Natural killer cell (primary cell): Measurements from ENCODE around the gene ATF7. TPM values are rescaled to one million over a fixed set of nuclear protein-coding genes. Genes with fewer than 3 reads are reported as not detected.
"Not testable (repeated sequence)": the region's sequence is repeated elsewhere in the genome, so short reads cannot be mapped to it uniquely, and the experiment has no call there.

Source experiments
- ATAC-seq, 3 donors: fragments of 150-1000 bp in 2 of 3; fragments of 200-7000 bp in 1 of 3; cut with Tn5 transposase; 1 replicate in 1 of 3; 2 replicates in 2 of 3; pipeline ENCODE4 v1.10.0; 2021; ENCODE audit warnings: mild to moderate bottlenecking in 2 of 3, moderate library complexity in 2 of 3
- DNase-seq, 2 donors: peaks; one replicate each; pipeline versions ENCODE4 v3.0.0 to v3.0.0-alpha.2; 2013 to 2021; ENCODE audit warnings: mixed read lengths in 1 of 2
- H3K27ac ChIP-seq: one replicate; pipeline ENCODE4 v1.5.1; 2013; ENCODE audit warnings: mild to moderate bottlenecking, low read length
- H3K27me3 ChIP-seq: one replicate; pipeline ENCODE4 v1.6.1; 2013; ENCODE audit warnings: low read length; ENCODE audit not compliant: control insufficient read depth, insufficient read depth
- H3K36me3 ChIP-seq: one replicate; pipeline ENCODE4 v1.6.1; 2013; ENCODE audit warnings: low read length; ENCODE audit not compliant: control insufficient read depth, insufficient read depth
- H3K4me1 ChIP-seq: one replicate; pipeline ENCODE4 v1.6.1; 2013; ENCODE audit warnings: low read length; ENCODE audit not compliant: control insufficient read depth, insufficient read depth
- H3K4me3 ChIP-seq: one replicate; pipeline ENCODE4 v1.5.1; 2013; ENCODE audit warnings: low read length
- H3K9me3 ChIP-seq: one replicate; pipeline ENCODE4 v1.6.1; 2013; ENCODE audit warnings: low read length; ENCODE audit not compliant: control insufficient read depth, insufficient read depth
- H3K27ac Mint-ChIP-seq, 2 donors: one replicate each; pipeline ENCODE4 v1.8.0; 2022; ENCODE audit warnings: mild to moderate bottlenecking in 2 of 2, mixed read lengths in 2 of 2, moderate library complexity in 1 of 2
- H3K27me3 Mint-ChIP-seq, 2 donors: one replicate each; pipeline ENCODE4 v1.8.0; 2022; ENCODE audit warnings: low read depth in 2 of 2, mixed read lengths in 2 of 2
- H3K36me3 Mint-ChIP-seq: one replicate; pipeline ENCODE4 v1.8.0; 2022; ENCODE audit warnings: mixed read lengths
- H3K4me1 Mint-ChIP-seq, 2 donors: one replicate each; pipeline ENCODE4 v1.8.0; 2022; ENCODE audit warnings: mixed read lengths in 2 of 2
- H3K4me3 Mint-ChIP-seq: one replicate; pipeline ENCODE4 v1.8.0; 2022; ENCODE audit warnings: mild to moderate bottlenecking, moderate library complexity, mixed read lengths
- H3K9me3 Mint-ChIP-seq, 2 donors: one replicate each; pipeline ENCODE4 v1.8.0; 2022; ENCODE audit warnings: mixed read lengths in 2 of 2
- WGBS: methylation state at CpG from one replicate; pipeline ENCODE4 v1.1.7; 2013; ENCODE audit warnings: missing lambda C conversion rate; ENCODE audit not compliant: insufficient coverage; 5-methylcytosine and 5-hydroxymethylcytosine counted together
- intact Hi-C: fragments of 100-400 bp; cut with micrococcal nuclease; formaldehyde crosslinking; loops from one replicate; pipeline ENCODE4 v1.14.2; 2022
- total RNA-seq, 4 donors: library from RNA; stranded (reverse); fragments of 120-200 nt in 1 of 4; gene quantifications; one replicate each; pipeline versions ENCODE4 v1.2.3 to v1.2.4, GENCODE V29; 2013 to 2022
- TF ChIP-seq, protein P1 (sequence below): fragments of 200-600 bp; IDR thresholded peaks from one replicate; pipeline ENCODE4 v1.8.0; 2022; ENCODE audit warnings: antibody characterized with exemption

ATF7 gene
- total RNA-seq, 3 donors from 2014 or later (not counting 1 experiment from before 2014, with no cell fraction given), result 32.3 to 42.3 (median 34.9) TPM

DNA sequence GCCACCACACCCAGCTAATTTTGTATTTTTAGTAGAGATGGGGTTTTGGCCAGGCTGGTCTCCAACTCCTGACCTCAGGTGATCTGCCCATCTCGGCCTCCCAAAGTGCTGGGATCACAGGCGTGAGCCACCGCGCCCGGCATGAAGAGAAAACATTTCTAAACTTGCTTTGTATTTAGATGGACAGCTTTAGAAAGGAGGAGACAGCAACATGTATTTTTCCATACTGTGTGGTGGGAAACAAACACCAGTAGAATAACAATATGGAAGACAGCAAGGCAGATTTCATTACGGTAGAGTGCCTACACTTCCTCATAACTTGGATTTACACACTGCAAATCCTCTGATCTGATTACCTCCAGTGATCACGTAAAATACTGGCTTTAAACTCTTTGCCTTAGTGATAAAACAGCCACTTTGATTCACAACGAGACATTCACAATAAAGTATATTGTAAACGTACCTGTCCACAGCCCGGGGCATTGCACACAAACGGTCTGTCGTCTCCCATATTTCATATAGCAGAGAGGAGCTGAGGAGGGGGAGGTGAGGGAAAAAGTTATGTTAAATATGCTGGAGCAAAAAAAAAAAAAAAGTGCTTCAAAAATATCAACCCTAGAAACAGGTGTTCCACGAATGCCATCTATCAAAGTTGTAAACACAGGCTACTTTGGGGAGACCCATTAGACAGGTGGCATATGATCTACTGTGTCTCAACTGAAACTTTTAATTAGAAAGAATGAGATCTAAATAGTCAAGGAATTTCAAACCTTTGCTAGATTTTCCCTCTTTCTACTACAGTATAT, 25.5 kb downstream of the ATF7 start:
- intact Hi-C loops, result no loop called here
- no peaks in the 10 kb centered on the region for H3K4me1 ChIP-seq
- no peaks in the 10 kb centered on the region for H3K27me3 Mint-ChIP-seq
- H3K36me3 Mint-ChIP-seq, result no peaks in the 10 kb centered on the region
- peaks cover 23 to 36% of the 10 kb centered on the region in 2 donors for H3K4me1 Mint-ChIP-seq
- no peaks in the 10 kb centered on the region for H3K9me3 Mint-ChIP-seq
- no peak overlapping the region for H3K27ac ChIP-seq
- no peak for ATAC-seq
- no peak overlapping the region for H3K4me3 Mint-ChIP-seq
- peaks cover 20% of the 10 kb centered on the region for H3K36me3 ChIP-seq
- WGBS, result 97% methylated on average over 10 of the region's 13 CpGs
- TF ChIP-seq, protein P1, sequence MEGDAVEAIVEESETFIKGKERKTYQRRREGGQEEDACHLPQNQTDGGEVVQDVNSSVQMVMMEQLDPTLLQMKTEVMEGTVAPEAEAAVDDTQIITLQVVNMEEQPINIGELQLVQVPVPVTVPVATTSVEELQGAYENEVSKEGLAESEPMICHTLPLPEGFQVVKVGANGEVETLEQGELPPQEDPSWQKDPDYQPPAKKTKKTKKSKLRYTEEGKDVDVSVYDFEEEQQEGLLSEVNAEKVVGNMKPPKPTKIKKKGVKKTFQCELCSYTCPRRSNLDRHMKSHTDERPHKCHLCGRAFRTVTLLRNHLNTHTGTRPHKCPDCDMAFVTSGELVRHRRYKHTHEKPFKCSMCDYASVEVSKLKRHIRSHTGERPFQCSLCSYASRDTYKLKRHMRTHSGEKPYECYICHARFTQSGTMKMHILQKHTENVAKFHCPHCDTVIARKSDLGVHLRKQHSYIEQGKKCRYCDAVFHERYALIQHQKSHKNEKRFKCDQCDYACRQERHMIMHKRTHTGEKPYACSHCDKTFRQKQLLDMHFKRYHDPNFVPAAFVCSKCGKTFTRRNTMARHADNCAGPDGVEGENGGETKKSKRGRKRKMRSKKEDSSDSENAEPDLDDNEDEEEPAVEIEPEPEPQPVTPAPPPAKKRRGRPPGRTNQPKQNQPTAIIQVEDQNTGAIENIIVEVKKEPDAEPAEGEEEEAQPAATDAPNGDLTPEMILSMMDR, result no peak
- H3K4me3 ChIP-seq, result no peak overlapping the region
- H3K27ac Mint-ChIP-seq, result no peak overlapping the region
- no peaks in the 10 kb centered on the region for H3K27me3 ChIP-seq
- no peaks in the 10 kb centered on the region for H3K9me3 ChIP-seq
- no peak for DNase-seq

DNA sequence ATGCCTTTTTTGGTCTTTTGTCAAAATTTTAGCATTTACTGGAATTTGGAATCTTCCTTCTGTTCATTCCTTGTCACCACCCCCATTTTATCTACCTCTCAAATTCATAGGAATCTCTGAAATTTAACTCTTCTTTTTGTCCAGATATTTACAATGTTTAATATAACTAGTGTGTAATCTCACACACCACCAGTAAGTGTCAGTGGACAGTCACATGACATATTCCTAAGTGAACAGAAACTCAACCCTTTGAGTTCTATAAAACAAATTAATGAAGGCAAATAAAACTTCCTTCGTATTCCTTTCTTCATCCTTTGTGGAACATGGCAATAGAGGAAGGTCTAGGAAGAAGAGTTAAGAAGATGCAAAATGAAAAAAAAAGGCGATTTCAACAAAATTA, 26.6 kb downstream of the ATF7 start:
- intact Hi-C loops, result no loop called here
- Histone ChIP-seq H3K36me3 (peaks cover 20% of the 10 kb centered on the region), H3K27me3 (no peaks in the 10 kb centered on the region), H3K4me3 (no peak overlapping the region), H3K4me1 (no peaks in the 10 kb centered on the region), H3K27ac (no peak overlapping the region), H3K9me3 (no peaks in the 10 kb centered on the region)
- H3K4me1 Mint-ChIP-seq, result peaks cover 23 to 42% of the 10 kb centered on the region in 2 donors
- no CpG with 5 or more reads among the region's 2 CpGs for WGBS
- no peaks in the 10 kb centered on the region for H3K9me3 Mint-ChIP-seq
- TF ChIP-seq, protein P1, result no peak
- H3K27me3 Mint-ChIP-seq, result no peaks in the 10 kb centered on the region
- DNase-seq (no peak), ATAC-seq (no peak)
- no peak overlapping the region for H3K27ac Mint-ChIP-seq
- H3K4me3 Mint-ChIP-seq, result no peak overlapping the region
- H3K36me3 Mint-ChIP-seq, result no peaks in the 10 kb centered on the region

DNA sequence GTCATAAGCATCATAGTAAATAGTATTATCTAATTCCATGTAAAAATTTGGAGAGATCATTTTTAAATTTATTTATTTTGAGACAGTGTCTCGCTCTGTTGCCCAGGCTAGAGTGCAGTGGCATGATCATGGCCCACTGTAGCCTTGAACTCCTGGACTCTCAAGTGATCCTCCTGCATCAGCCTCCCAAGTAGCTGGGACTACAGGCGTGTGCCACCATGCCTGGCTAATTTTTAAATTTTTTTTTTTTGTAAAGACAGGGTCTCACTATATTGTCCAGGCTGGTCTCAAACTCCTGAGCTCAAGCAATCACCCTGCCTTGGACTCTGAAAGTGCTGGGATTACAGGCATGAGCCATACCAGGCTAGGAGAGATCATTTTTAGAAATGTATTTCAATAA, 27.2 kb downstream of the ATF7 start:
- peaks cover 26 to 42% of the 10 kb centered on the region in 2 donors for H3K4me1 Mint-ChIP-seq
- H3K27ac Mint-ChIP-seq, H3K27me3 ChIP-seq, H3K4me3 Mint-ChIP-seq, DNase-seq, ATAC-seq, intact Hi-C loops, H3K4me1 ChIP-seq, H3K9me3 ChIP-seq, H3K9me3 Mint-ChIP-seq, H3K36me3 Mint-ChIP-seq, H3K27me3 Mint-ChIP-seq, H3K27ac ChIP-seq, H3K4me3 ChIP-seq: not testable (repeated sequence)
- peaks cover 20% of the 10 kb centered on the region for H3K36me3 ChIP-seq
- 92% methylated on average over 2 of the region's 2 CpGs for WGBS

DNA sequence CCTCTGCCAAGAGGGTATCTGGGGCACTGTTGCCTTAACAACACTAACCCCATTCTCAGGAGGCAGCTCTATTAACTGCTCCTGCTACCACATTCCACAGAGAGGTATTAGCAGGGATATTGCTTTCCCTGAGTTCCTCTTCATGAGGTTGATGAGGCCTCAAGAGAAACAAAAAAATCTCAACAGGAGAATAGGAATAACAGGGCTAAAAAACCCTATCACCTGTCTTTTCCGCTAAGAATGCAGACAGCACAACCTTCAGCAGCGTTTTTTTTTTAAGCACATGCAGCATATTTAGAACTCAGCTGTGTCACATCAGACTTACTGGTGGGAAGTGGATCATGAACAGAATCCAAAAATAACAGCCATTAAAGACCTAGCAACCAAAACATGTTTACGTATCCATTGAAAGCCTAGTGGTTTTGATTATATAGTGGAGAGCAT, 29.2 kb downstream of the ATF7 start:
- intact Hi-C loops, result no loop called here
- WGBS, result 100% methylated on average over 2 of the region's 3 CpGs
- Histone ChIP-seq H3K9me3 (no peaks in the 10 kb centered on the region), H3K4me3 (no peak overlapping the region), H3K27ac (no peak overlapping the region), H3K4me1 (no peaks in the 10 kb centered on the region), H3K36me3 (peaks cover 20% of the 10 kb centered on the region), H3K27me3 (no peaks in the 10 kb centered on the region)
- TF ChIP-seq, protein P1, result no peak
- Mint-ChIP-seq H3K36me3 (no peaks in the 10 kb centered on the region), H3K27ac (no peak overlapping the region), H3K27me3 (no peaks in the 10 kb centered on the region), H3K4me3 (no peak overlapping the region), H3K4me1 (peaks cover 18 to 28% of the 10 kb centered on the region in 2 donors), H3K9me3 (no peaks in the 10 kb centered on the region)
- ATAC-seq (no peak), DNase-seq (no peak)
